CD4-positive, alpha-beta T cell (primary cell): ENCODE data around the gene MAN1A1. TPM values are rescaled to one million over a fixed set of nuclear protein-coding genes. Genes with fewer than 3 reads are reported as not detected.

Experiments
- ATAC-seq: fragments of 200-7000 bp; cut with Tn5 transposase; one replicate; pipeline ENCODE4 v1.10.0; 2022; ENCODE audit warnings: mild to moderate bottlenecking; ENCODE audit not compliant: poor library complexity
- CTCF ChIA-PET: fragments of 350-600 bp; sonication (Branson Sonifier 250); formaldehyde crosslinking; loops from one replicate; lab custom pipeline; 2021; ENCODE audit warnings: antibody characterized with exemption, inconsistent platforms; lab: Charles Lee
- POLR2A ChIA-PET: fragments of 350-600 bp; sonication (Branson Sonifier 250); formaldehyde crosslinking; loops from one replicate; lab custom pipeline; 2021; ENCODE audit warnings: antibody characterized with exemption, inconsistent platforms; lab: Charles Lee
- DNase-seq, 14 experiments: peaks; one replicate each; pipeline ENCODE4 v3.0.0-alpha.2; 2013 to 2020; ENCODE audit warnings: mixed read lengths in 2 of 14
- H3K27ac ChIP-seq, 2 donors: one replicate each; pipeline versions ENCODE4 v1.5.1 to v1.7.0; 2013; ENCODE audit warnings: low read length in 2 of 2, low read depth in 1 of 2, mild to moderate bottlenecking in 1 of 2
- H3K27me3 ChIP-seq, 2 experiments: 1 replicate in 1 of 2; 2 replicates in 1 of 2; pipeline versions ENCODE4 v1.6.1 to v1.7.0; 2013; ENCODE audit warnings: low read length in 2 of 2, control low read depth in 1 of 2, mild to moderate bottlenecking in 1 of 2, moderate library complexity in 1 of 2; ENCODE audit not compliant: insufficient read depth in 2 of 2, control insufficient read depth in 1 of 2
- H3K36me3 ChIP-seq: one replicate; pipeline ENCODE4 v1.6.1; 2013; ENCODE audit warnings: low read length, control low read depth; ENCODE audit not compliant: insufficient read depth
- H3K4me1 ChIP-seq: one replicate; pipeline ENCODE4 v1.6.1; 2013; ENCODE audit warnings: low read length, control low read depth; ENCODE audit not compliant: insufficient read depth
- H3K4me3 ChIP-seq: one replicate; pipeline ENCODE4 v1.5.1; 2013; ENCODE audit warnings: mild to moderate bottlenecking, low read length, moderate library complexity
- H3K9me3 ChIP-seq, 2 experiments: 1 replicate in 1 of 2; 2 replicates in 1 of 2; pipeline versions ENCODE4 v1.6.1 to v1.7.0; 2013; ENCODE audit warnings: low read length in 2 of 2, mild to moderate bottlenecking in 2 of 2, control low read depth in 1 of 2, moderate library complexity in 1 of 2; ENCODE audit not compliant: control insufficient read depth in 1 of 2, insufficient read depth in 1 of 2
- H3K27ac Mint-ChIP-seq: one replicate; pipeline ENCODE4 v1.8.0; 2020; ENCODE audit warnings: mixed read lengths
- H3K27me3 Mint-ChIP-seq: one replicate; pipeline ENCODE4 v1.8.0; 2021; ENCODE audit warnings: mixed read lengths
- H3K36me3 Mint-ChIP-seq: one replicate; pipeline ENCODE4 v1.8.0; 2021; ENCODE audit warnings: low read depth, mixed read lengths
- H3K4me1 Mint-ChIP-seq: one replicate; pipeline ENCODE4 v1.8.0; 2021; ENCODE audit warnings: low read depth, mixed read lengths
- H3K4me3 Mint-ChIP-seq: one replicate; pipeline ENCODE4 v1.8.0; 2020; ENCODE audit warnings: mild to moderate bottlenecking, mixed read lengths
- H3K9me3 Mint-ChIP-seq: one replicate; pipeline ENCODE4 v1.8.0; 2020; ENCODE audit warnings: mixed read lengths
- intact Hi-C, 2 experiments: fragments of 100-400 bp; cut with DNase I in 1 of 2; cut with micrococcal nuclease in 1 of 2; formaldehyde crosslinking; loops; one replicate each; pipeline versions ENCODE4 v1.15.1 to v1.9.0; 2023 to 2025; cut with DNase I, micrococcal nuclease
- total RNA-seq, 174 experiments: library from RNA in 2 of 174; stranded (reverse) in 2 of 174; gene quantifications; one replicate each; pipeline ENCODE4 v1.2.3 and lab custom pipeline; 2021 to 2026
- TF ChIP-seq, protein P1 (sequence below): fragments of 200-600 bp; IDR thresholded peaks from one replicate; pipeline ENCODE4 v1.8.0; 2022; ENCODE audit warnings: antibody characterized with exemption, mild to moderate bottlenecking

The MAN1A1 gene
- total RNA-seq, 2 experiments from 2014 or later, result 4.5 to 4.9 TPM

DNA sequence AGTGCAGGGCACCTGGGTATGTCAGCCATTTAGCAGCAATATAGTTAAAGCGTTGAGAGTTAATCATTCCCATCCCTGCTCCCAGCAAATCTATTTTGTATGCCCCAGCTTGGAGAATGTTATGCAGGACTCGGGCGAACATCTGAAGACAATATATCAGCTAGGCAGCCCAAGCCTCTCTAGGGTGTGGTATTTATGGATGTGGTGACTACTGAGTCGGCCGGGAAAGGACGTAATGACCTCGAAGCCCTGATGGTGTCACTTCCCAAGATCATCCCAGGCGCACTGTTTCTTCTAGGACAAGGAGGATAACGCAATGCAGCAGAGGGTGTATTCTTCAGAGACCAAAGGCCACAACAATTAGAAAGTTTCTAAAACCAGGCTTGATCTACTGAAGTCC, 207.5 kb downstream of the MAN1A1 start:
- Histone ChIP-seq H3K4me1 (peaks cover 9% of the 10 kb centered on the region), H3K4me3 (no peak overlapping the region), H3K9me3 (no peaks in the 10 kb centered on the region), H3K36me3 (no peaks in the 10 kb centered on the region), H3K27ac (no peak overlapping the region), H3K27me3 (no peaks in the 10 kb centered on the region)
- H3K9me3 Mint-ChIP-seq, result no peaks in the 10 kb centered on the region
- H3K4me3 Mint-ChIP-seq, result no peak overlapping the region
- no peaks in the 10 kb centered on the region for H3K27me3 Mint-ChIP-seq
- CTCF ChIA-PET, result no interaction called here
- H3K4me1 Mint-ChIP-seq, result peaks cover 16% of the 10 kb centered on the region
- DNase-seq, result no peak
- TF ChIP-seq, protein P1, sequence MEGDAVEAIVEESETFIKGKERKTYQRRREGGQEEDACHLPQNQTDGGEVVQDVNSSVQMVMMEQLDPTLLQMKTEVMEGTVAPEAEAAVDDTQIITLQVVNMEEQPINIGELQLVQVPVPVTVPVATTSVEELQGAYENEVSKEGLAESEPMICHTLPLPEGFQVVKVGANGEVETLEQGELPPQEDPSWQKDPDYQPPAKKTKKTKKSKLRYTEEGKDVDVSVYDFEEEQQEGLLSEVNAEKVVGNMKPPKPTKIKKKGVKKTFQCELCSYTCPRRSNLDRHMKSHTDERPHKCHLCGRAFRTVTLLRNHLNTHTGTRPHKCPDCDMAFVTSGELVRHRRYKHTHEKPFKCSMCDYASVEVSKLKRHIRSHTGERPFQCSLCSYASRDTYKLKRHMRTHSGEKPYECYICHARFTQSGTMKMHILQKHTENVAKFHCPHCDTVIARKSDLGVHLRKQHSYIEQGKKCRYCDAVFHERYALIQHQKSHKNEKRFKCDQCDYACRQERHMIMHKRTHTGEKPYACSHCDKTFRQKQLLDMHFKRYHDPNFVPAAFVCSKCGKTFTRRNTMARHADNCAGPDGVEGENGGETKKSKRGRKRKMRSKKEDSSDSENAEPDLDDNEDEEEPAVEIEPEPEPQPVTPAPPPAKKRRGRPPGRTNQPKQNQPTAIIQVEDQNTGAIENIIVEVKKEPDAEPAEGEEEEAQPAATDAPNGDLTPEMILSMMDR, result no peak
- H3K36me3 Mint-ChIP-seq, result no peaks in the 10 kb centered on the region
- intact Hi-C loops, result no loop called here
- ATAC-seq, result no peak
- POLR2A ChIA-PET, result no interaction called here
- H3K27ac Mint-ChIP-seq, result no peak overlapping the region

DNA sequence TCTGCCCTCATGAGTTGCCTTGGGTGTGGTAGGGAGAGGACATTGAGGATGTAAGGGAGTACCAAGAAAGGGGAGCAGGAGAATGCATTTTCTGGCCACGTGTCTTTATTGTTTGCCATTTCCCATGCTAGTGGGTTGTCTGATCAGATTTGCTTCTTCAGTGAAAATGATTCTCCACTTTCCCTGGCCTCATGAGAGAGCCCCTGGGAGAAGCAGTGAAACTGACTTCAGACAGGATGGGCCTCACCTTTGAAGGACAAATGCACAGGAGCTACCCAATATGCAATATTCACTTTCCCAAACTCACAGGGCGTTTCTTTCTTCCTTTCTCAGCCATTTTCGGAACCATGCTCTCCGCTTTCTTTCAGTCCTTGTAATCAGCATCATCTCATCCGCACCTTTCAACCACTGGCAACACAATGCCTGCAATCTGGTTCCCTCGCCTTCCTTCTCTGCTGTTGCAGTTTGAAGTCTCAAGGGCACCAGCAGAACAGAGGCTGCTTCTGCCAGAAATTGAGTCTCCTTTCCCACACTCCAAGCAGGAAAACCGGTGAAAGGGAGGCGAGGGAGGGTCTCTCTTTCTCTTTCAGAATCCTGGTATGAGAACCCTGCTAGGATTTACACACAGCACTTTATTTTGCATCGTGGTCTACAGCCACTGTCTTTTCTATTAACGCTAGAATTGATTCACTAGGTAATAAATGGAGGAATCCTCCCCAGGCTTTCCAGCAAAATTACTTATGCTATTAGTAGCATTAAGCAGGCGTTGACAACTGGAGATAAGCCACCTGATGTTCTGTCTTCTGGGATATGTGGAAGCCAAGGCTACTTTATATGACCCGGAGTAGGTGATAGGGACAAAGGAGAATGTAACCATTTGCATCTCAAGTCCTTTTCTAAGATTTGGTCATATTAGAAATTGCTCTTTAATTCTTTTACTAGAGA, 209.1 kb downstream of the MAN1A1 start:
- Mint-ChIP-seq H3K27ac (no peak overlapping the region), H3K4me3 (no peak overlapping the region), H3K4me1 (peaks cover 12% of the 10 kb centered on the region), H3K27me3 (no peaks in the 10 kb centered on the region), H3K36me3 (no peaks in the 10 kb centered on the region), H3K9me3 (no peaks in the 10 kb centered on the region)
- intact Hi-C loops, result no loop called here
- no peaks in the 10 kb centered on the region for H3K36me3 ChIP-seq
- H3K27ac ChIP-seq, result no peak overlapping the region
- CTCF ChIA-PET, result no interaction called here
- TF ChIP-seq, protein P1, result no peak
- DNase-seq (no peak), ATAC-seq (no peak)
- H3K4me1 ChIP-seq, result peaks cover 9% of the 10 kb centered on the region
- H3K27me3 ChIP-seq, result no peaks in the 10 kb centered on the region
- H3K4me3 ChIP-seq, result no peak overlapping the region
- POLR2A ChIA-PET, result no interaction called here
- no peaks in the 10 kb centered on the region for H3K9me3 ChIP-seq

DNA sequence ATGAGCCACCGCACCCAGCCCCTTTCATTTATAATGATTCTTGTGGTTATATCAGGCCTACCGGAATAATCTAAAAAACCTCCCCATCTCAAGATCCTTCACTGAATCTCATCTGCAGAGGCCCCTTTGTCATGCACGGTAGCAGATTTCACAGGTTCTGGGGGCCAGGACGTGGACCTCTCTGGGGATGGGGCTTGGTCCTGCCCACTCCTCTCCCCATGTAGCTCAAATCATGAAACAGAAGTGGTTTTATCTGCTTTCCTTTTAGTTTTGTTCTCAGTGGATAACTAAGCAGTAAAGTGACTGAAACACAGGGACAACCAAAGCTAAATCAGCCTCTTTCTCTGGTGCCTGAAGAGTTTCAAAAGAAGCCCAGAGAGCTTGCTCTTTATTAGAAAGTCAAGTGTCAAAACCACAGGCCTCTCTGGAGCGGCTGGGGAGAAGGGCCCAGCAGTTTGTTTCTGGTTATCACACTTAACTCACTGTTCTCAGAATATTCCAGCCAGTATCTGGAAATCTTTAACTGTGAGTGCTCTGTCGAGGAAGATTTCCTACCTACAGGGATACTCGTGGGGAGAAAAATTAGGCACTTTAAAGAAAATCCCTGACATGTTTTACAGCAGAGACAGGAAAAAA, 210.5 kb downstream of the MAN1A1 start:
- Histone ChIP-seq H3K27me3 (no peaks in the 10 kb centered on the region), H3K4me1 (no peaks in the 10 kb centered on the region), H3K36me3 (no peaks in the 10 kb centered on the region), H3K9me3 (no peaks in the 10 kb centered on the region), H3K4me3 (no peak overlapping the region), H3K27ac (no peak overlapping the region)
- CTCF ChIA-PET, result no interaction called here
- POLR2A ChIA-PET, result no interaction called here
- Mint-ChIP-seq H3K36me3 (no peaks in the 10 kb centered on the region), H3K9me3 (no peaks in the 10 kb centered on the region), H3K27ac (no peak overlapping the region), H3K4me1 (no peaks in the 10 kb centered on the region), H3K27me3 (no peaks in the 10 kb centered on the region), H3K4me3 (no peak overlapping the region)
- no peak for DNase-seq
- ATAC-seq, result no peak
- intact Hi-C loops, result no loop called here
- TF ChIP-seq, protein P1, result no peak
